Measurements from ENCODE around the gene CD247. TPM values are rescaled to one million over a fixed set of nuclear protein-coding genes. Genes with fewer than 3 reads are reported as not detected.

CD247 gene
- total RNA-seq, 4 donors from 2014 or later: 0.30 to 0.76 TPM; not detected in 2

- H3K4me1 ChIP-seq: peaks cover 10% of the 10 kb centered on the region
- H3K27ac ChIP-seq: no peak overlapping the region
- TF ChIP-seq POLR2AphosphoS5 (IDR thresholded peaks at IDR 0.05) (no peak), POLR2A (IDR thresholded peaks at IDR 0.05) (no peak), CTCF (IDR thresholded peaks at IDR 0.05) (no peak), EP300 (IDR thresholded peaks at IDR 0.05) (no peak)
- peaks cover 15% of the 10 kb centered on the region for H3K27me3 ChIP-seq
- no peaks in the 10 kb centered on the region for H3K36me3 ChIP-seq
- no peak for DNase-seq (ENCODE audit: low spot score in 2 of 2)
- H3K4me3 ChIP-seq: no peak overlapping the region
- WGBS: 60% methylated on average over 1 of the region's 4 CpGs
- no peaks in the 10 kb centered on the region for H3K9me3 ChIP-seq
Observed at GRCh38 chr1:167435484-167435883, 82.8 kb downstream of the CD247 start.

- DNase-seq (ENCODE audit: low spot score in 2 of 2): no peak
- H3K4me3 ChIP-seq: no peak overlapping the region
- H3K9me3 ChIP-seq: no peaks in the 10 kb centered on the region
- TF ChIP-seq CTCF (IDR thresholded peaks at IDR 0.05): no peak
- TF ChIP-seq EP300 (IDR thresholded peaks at IDR 0.05): no peak
- TF ChIP-seq POLR2A (IDR thresholded peaks at IDR 0.05): no peak
- TF ChIP-seq POLR2AphosphoS5 (IDR thresholded peaks at IDR 0.05): no peak
- no peak overlapping the region for H3K27ac ChIP-seq
- H3K4me1 ChIP-seq: peaks cover 5% of the 10 kb centered on the region
- WGBS: 71% methylated on average over 3 of the region's 6 CpGs
- H3K27me3 ChIP-seq: peaks cover 11% of the 10 kb centered on the region
- H3K36me3 ChIP-seq: no peaks in the 10 kb centered on the region
Observed at GRCh38 chr1:167434306-167434705, 84.0 kb downstream of the CD247 start.

DNA sequence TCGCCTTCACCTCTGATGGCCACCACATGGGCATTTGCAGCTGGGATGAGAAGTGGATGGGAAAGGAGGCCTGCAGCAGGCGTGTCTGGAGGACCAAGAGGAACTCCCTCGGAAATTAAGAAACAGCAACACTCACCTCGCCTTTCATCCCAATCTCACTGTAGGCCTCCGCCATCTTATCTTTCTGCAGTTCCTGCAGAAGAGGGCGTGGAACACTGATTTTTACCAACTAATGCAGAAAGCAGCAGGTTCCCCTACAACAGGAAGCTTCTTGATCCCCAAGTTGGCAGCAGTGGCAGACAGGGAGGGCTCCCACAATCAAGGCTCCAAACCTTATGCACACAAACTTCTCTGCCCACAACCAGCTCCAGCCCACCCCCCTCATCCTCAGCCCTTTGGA, 84.4 kb downstream of the CD247 start:
- Histone ChIP-seq H3K4me1 (peaks cover 3% of the 10 kb centered on the region), H3K4me3 (no peak overlapping the region), H3K27me3 (peaks cover 7% of the 10 kb centered on the region), H3K36me3 (no peaks in the 10 kb centered on the region), H3K27ac (no peak overlapping the region), H3K9me3 (no peaks in the 10 kb centered on the region)
- TF ChIP-seq POLR2A (IDR thresholded peaks at IDR 0.05): no peak
- no peak for TF ChIP-seq POLR2AphosphoS5 (IDR thresholded peaks at IDR 0.05)
- no peak for TF ChIP-seq CTCF (IDR thresholded peaks at IDR 0.05)
- TF ChIP-seq EP300 (IDR thresholded peaks at IDR 0.05): no peak
- DNase-seq (ENCODE audit: low spot score in 2 of 2): no peak
- WGBS: 88% methylated on average over 6 of the region's 6 CpGs

DNA sequence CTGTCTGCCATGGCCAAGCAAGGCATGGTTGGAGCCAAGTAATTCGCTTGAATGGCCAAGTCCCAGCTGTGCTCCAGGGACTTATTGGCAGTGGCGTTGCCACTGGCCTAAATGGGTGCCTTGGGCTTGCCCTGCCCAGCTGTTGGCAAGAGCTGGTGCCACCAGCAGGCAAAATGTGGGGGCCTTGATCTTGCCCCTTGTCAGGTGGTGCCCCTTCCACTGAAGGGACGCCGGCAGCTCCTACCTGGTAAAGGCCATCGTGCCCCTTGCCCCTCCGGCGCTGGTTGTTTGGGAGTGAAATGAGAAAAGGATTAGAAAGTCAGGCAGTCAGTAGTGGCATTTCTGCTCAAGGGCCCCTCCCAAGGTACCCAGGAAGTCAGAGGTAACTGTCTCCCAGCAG, 85.5 kb downstream of the CD247 start:
- Histone ChIP-seq H3K27me3 (no peaks in the 10 kb centered on the region), H3K4me1 (peaks cover 6% of the 10 kb centered on the region), H3K27ac (no peak overlapping the region), H3K36me3 (no peaks in the 10 kb centered on the region), H3K4me3 (no peak overlapping the region), H3K9me3 (no peaks in the 10 kb centered on the region)
- no peak for DNase-seq (ENCODE audit: low spot score in 2 of 2)
- WGBS: 97% methylated on average over 6 of the region's 7 CpGs
- TF ChIP-seq POLR2A (IDR thresholded peaks at IDR 0.05) (no peak), POLR2AphosphoS5 (IDR thresholded peaks at IDR 0.05) (no peak), CTCF (IDR thresholded peaks at IDR 0.05) (no peak), EP300 (IDR thresholded peaks at IDR 0.05) (no peak)

GRCh38 chr1:167431909-167432650, 86.2 kb downstream of the CD247 start:
- no peaks in the 10 kb centered on the region for H3K36me3 ChIP-seq
- peaks cover 6% of the 10 kb centered on the region for H3K4me1 ChIP-seq
- no peak for DNase-seq (ENCODE audit: low spot score in 2 of 2)
- H3K27ac ChIP-seq: no peak overlapping the region
- no peaks in the 10 kb centered on the region for H3K27me3 ChIP-seq
- H3K4me3 ChIP-seq: no peak overlapping the region
- TF ChIP-seq POLR2A (IDR thresholded peaks at IDR 0.05) (no peak), POLR2AphosphoS5 (IDR thresholded peaks at IDR 0.05) (no peak), CTCF (IDR thresholded peaks at IDR 0.05) (no peak), EP300 (IDR thresholded peaks at IDR 0.05) (no peak)
- 89% methylated on average over 8 of the region's 8 CpGs for WGBS
- no peaks in the 10 kb centered on the region for H3K9me3 ChIP-seq

All from suprapubic skin (tissue), 4 donors.